Measurements from ENCODE around the gene KCNH3.

The KCNH3 gene

DNA sequence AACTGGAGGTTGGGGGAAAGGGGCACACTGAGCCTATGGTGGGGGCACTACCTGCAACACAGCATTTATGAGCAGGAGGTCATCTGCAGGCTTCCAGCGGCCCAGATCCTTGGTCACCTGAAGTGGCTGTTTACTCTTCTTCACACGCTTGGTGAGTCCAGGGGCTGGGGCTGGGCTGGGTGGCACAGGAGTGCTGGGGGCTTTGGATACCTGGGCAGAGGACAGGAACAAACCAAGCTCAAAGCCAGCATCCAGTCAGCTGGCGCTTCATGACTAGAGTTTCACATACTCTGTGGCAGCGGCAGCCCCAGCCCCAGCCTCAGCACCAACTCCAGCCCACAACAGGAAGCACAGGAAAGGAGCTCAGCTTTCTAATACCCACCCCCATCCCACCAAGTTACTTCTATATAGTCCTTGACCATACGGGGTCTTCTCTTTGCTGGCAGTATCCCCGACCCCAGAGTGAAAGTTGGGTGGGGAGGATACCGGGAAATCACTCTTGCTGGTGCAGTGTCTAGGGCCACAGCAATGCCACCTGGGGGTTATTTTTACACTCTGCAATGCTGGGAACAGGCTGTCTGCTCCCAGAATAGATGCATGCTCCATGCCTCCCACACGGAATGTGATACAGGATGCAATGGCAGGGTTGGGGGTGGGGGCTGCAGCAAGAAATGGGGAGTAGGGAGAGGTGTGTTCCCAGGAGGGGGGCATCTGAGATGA is 26.0 kb downstream of the KCNH3 start:
- TF ChIP-seq, protein P1, sequence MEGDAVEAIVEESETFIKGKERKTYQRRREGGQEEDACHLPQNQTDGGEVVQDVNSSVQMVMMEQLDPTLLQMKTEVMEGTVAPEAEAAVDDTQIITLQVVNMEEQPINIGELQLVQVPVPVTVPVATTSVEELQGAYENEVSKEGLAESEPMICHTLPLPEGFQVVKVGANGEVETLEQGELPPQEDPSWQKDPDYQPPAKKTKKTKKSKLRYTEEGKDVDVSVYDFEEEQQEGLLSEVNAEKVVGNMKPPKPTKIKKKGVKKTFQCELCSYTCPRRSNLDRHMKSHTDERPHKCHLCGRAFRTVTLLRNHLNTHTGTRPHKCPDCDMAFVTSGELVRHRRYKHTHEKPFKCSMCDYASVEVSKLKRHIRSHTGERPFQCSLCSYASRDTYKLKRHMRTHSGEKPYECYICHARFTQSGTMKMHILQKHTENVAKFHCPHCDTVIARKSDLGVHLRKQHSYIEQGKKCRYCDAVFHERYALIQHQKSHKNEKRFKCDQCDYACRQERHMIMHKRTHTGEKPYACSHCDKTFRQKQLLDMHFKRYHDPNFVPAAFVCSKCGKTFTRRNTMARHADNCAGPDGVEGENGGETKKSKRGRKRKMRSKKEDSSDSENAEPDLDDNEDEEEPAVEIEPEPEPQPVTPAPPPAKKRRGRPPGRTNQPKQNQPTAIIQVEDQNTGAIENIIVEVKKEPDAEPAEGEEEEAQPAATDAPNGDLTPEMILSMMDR (IDR thresholded peaks at IDR 0.05; ENCODE audit: low read depth, low read length) = no peak

DNA sequence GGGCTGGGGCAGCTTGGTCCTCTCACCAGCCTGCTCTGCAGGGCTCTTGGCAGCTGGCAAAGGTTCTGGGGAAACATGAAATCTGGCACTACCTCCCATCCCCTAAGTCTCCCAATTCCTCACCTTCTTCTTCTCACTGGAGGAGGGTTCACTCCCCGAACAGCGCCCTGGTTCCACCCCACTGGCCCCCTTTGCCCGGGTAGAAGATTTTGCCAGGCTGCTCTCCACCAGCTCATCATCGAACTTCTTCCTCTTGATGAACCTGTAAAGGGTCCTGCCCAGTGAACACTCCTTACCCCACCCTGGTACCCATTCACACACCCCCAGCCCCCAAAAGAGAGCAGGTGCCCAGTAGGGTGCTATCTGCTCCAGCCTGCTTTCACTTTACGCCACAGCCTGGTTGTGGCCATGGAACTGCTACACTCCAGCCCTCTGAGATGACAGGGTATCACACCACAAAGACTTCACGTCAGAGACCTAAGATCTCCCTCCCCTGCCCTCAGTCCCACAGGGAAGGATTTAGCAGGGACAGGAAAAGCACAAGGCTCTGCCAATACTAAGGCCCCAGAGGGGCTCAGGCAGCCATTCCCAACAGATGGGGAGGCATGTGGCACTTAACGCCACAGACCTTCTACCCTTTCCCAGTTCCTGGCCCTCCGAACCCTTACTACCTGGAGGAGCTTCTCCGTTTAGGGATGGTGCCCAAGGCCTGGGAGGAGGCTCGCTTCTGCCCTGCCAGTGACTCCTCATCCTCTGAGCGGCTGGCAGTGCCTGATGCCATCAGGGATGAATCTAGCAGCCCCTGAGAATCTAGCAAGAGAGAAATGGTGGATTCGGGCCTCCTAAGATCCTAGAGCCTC is 26.8 kb downstream of the KCNH3 start:
- DNase-seq (ENCODE audit: extremely low read depth, low read depth) = no peak
- TF ChIP-seq, protein P1 (IDR thresholded peaks at IDR 0.05; ENCODE audit: low read depth, low read length) = no peak

More for the DNA sequence above, 26.0 kb downstream of the KCNH3 start:
- no peak for DNase-seq (ENCODE audit: extremely low read depth, low read depth)

DNA sequence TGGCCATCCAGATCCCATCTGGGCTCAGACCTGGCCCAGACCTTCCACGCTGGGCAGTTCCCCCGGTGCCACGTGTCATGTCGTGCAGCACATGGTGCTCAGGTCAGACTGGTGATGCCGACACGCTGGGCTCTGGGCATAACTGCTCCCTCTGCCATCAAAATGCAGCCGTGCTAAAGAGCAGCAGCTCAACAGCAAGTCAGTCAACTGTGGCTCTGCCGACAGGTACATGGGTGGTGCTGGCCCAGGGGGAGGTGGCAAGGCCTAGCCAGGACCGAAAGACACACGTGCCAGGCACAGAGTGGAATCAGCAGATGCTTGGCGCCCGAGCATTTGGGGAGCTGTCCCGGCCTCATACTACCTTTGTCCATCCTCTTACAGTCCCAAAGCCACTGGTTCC is 27.5 kb downstream of the KCNH3 start:
- TF ChIP-seq, protein P1 (IDR thresholded peaks at IDR 0.05; ENCODE audit: low read depth, low read length) = no peak
- no peak for DNase-seq (ENCODE audit: extremely low read depth, low read depth)

DNA sequence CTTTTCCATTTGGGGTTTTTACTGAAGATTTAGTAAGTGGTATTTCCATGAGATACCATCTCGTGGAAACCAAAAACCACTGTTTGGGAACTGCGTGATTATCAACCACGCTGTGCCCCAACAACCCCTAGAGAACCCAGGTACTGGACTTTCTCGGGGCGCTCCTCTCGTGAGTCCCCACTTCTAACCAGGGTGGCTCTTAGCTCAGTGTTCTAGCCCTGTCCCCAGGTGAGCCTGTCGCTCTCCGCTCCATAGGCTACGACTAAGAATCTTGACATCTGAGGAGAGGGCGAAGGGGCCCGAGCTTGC is 28.4 kb downstream of the KCNH3 start:
- no peak for DNase-seq (ENCODE audit: extremely low read depth, low read depth)
- TF ChIP-seq, protein P1 (IDR thresholded peaks at IDR 0.05; ENCODE audit: low read depth, low read length) = no peak

DNA sequence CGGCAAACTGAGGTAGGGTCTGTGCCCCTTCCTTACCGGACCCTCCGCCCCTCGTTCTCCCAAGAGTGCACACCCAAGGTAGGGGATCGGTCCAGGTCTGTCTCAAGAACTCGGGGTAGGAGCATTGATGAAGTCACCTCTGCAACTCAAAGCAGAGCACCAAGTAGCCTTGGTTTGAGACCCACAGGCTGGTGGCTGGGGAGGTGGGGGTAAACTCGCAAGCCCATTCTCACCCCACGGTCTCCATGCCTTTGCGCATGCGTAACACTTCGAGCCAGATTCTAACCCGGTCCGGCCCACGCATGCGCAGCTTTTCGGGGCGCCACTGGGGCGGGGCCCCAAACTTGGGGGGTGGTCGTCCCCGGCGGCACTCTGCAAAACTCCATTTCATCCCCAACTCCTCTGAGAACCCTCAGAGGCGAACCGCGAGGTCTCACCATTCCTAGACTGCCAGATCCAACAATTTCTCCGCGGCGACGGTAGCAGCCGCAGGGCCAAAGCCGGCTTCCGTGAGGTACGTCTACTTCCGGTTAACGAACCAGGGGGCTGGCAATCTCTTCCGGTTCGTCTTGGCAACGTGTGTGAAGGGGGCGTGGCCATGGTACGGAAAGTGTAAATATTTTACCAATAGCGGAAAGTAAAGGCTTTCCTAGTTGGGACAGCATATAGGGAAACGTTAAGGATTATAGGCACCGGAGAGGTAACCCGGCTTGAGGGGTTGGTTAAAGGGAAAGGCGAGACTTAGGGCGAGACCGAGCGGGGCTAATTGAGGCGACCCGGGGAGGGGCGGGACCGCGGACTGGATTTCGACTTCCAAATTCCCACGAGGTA is 29.0 kb downstream of the KCNH3 start, which contains the start of gene MCRS1:
MCRS1 (minus strand) TSS at position 532 of the 831 bp plus-strand sequence. CDS start 1,411 bp downstream, outside the sequence.
- TF ChIP-seq, protein P1 (IDR thresholded peaks at IDR 0.05; ENCODE audit: low read depth, low read length) = no peak
- peak; percentile 71 for DNase-seq (ENCODE audit: extremely low read depth, low read depth)

DNA sequence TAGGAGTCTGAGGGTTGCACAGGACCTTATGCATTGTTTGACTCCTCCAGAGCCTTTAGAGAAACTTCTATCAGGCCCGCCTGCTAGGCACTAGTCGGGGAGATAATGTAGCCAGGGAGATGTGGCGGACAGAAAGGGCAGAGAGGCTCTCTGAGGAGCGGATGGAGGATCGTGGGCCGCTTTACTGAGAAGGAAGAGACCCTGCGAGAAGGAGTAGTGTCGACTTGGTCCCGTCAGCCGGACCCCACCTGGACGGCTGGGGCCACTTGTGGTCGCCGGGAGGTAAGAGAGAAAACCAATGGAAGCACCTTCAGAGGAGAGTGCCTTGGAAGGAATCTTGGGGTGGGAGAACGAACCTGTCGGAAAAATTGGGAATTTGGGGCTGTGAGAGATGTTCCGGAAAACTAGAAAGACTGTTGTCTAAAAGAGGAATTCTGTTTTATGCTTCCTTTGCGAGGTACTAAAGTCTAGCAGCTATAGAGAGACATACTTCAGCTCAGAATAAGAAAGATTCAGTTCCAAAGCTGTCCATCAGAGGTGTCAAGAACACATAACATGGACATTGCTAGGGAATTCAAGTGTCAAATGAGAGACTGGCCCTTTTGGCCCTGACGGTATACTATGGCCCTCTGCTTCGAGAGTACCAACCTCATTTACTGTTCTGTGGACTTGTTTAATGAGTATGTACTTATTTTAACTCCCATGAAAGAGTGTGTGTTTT is 29.8 kb downstream of the KCNH3 start:
- DNase-seq (ENCODE audit: extremely low read depth, low read depth) = no peak
- TF ChIP-seq, protein P1 (IDR thresholded peaks at IDR 0.05; ENCODE audit: low read depth, low read length) = no peak

Data from AG09319 (cell line).